Heart left ventricle (tissue), 16 donors: ENCODE results near the gene UBL4A. TPM values are rescaled to one million over a fixed set of nuclear protein-coding genes. Genes with fewer than 3 reads are reported as not detected.

Experiments
- ATAC-seq, 4 donors: fragments of 200-7000 bp; cut with Tn5 transposase; one replicate each; pipeline ENCODE4 v1.9.1; 2020 to 2022; ENCODE audit warnings: moderate library complexity in 4 of 4, mild to moderate bottlenecking in 3 of 4, moderate number of reproducible peaks in 1 of 4
- DNase-seq, 5 donors: peaks; one replicate each; pipeline ENCODE4 v3.0.0-alpha.2; 2020
- H3K27ac ChIP-seq, 12 donors: fragments of 200-600 bp; sonication (generic) in 4 of 12; one replicate each; pipeline versions ENCODE4 v1.5.0 to v1.8.0; 2016 to 2022; ENCODE audit warnings: mild to moderate bottlenecking in 2 of 12
- H3K27me3 ChIP-seq, 9 donors: fragments of 200-600 bp; sonication (generic) in 2 of 9; one replicate each; pipeline versions ENCODE4 v1.5.1 to v1.8.0; 2016 to 2022; ENCODE audit warnings: mild to moderate bottlenecking in 3 of 9
- H3K36me3 ChIP-seq, 9 donors: fragments of 200-600 bp; sonication (generic) in 2 of 9; one replicate each; pipeline versions ENCODE4 v1.5.0 to v1.8.0; 2018 to 2022; ENCODE audit warnings: mild to moderate bottlenecking in 2 of 9
- H3K4me1 ChIP-seq, 12 donors: fragments of 200-600 bp; sonication (generic) in 4 of 12; one replicate each; pipeline versions ENCODE4 v1.5.0 to v1.8.0; 2016 to 2022; ENCODE audit warnings: mild to moderate bottlenecking in 3 of 12
- H3K4me3 ChIP-seq, 12 donors: fragments of 200-600 bp; sonication (generic) in 4 of 12; one replicate each; pipeline versions ENCODE4 v1.5.0 to v1.8.0; 2017 to 2022; ENCODE audit warnings: mild to moderate bottlenecking in 9 of 12, moderate library complexity in 4 of 12
- H3K9me3 ChIP-seq, 12 donors: fragments of 200-600 bp; sonication (generic) in 4 of 12; one replicate each; pipeline versions ENCODE4 v1.5.0 to v1.8.0; 2016 to 2022; ENCODE audit warnings: mild to moderate bottlenecking in 1 of 12
- CTCF ChIP-seq, 12 donors: fragments of 200-600 bp; sonication (generic) in 4 of 12; IDR thresholded peaks; one replicate each; pipeline versions ENCODE4 v1.5.0 to v1.8.0; 2018 to 2022; ENCODE audit warnings: antibody characterized with exemption in 12 of 12, mild to moderate bottlenecking in 5 of 12
- POLR2A ChIP-seq, 2 donors: fragments of 450-650 bp; IDR thresholded peaks; one replicate each; pipeline ENCODE4 v1.6.1; 2017; ENCODE audit warnings: antibody characterized with exemption in 2 of 2, mild to moderate bottlenecking in 2 of 2, moderate library complexity in 2 of 2
- WGBS, 4 donors: extraction: QIAGEN DNeasy Blood & Tissue Kit in 2 of 4; methylation state at CpG; one replicate each; pipeline versions ENCODE4 v1.1.5 to v1.1.7; 2013 to 2018; 5-methylcytosine and 5-hydroxymethylcytosine counted together
- intact Hi-C, 10 donors: fragments of 100-400 bp; cut with DNase I; formaldehyde crosslinking; loops; one replicate each; pipeline versions ENCODE4 v1.11.1 to v1.14.2; 2022
- polyA plus RNA-seq, 2 donors: library from polyadenylated mRNA; stranded (reverse); fragments of 200-250 nt; gene quantifications; one replicate each; pipeline ENCODE4 v1.2.3, GENCODE V29; 2013
- total RNA-seq, 9 donors: library from RNA; depleted of rRNA in 2 of 9; stranded (reverse); fragments of >200 nt in 2 of 9; fragmentation: NEBNext Ultra II Directional in 3 of 9; extraction: Animal tissue kit (Norgen Biotek cat#: 25700) in 3 of 9; gene quantifications; one replicate each; pipeline versions ENCODE4 v1.1.0 to v1.2.4, GENCODE V29; 2016 to 2023
- donor health status: ischemic (EF 13 %, LVEDD 7.1; RV severe dilation, severe dysfunction).
- donor health status: healthy with polysubstance abuse.
- donor health status: DM: no; HTN: yes; CAD: no.
- donor health status: DM: no; HTN: no; CAD: no.
- donor health status: ischemic (EF 25% LVEDD 6.9; RV normal size, moderate dysfunction).
- donor health status: ischemic (EF 25% LVEDD 5.7; RV mildly dilated, moderate dysfunction).
- donor health status: healthy.
- donor health status: DM: yes; HTN: yes; CAD: no.
- donor health status: ischemic (EF 35%, LVEDD 5.7; RV mildly dilated, moderate dysfunction).
- donor health status: nonischemic (EF 11% LVEDD 7.7; RV severe dilation, severe dysfunction).
- donor health status: DM: yes; HTN: yes; CAD: no.
- donor health status: PGD.
- donor health status: ischemic (EF 29% LVEDD 5.4; RV normal size, mild dysfunction).
- donor health status: nonischemic (EF 23%, LVEDD 6.1; RV moderate dilation, normal function).

Gene UBL4A
- total and polyA plus RNA-seq, 11 donors = 34.6 to 92.8 (median 53.7) TPM

DNA sequence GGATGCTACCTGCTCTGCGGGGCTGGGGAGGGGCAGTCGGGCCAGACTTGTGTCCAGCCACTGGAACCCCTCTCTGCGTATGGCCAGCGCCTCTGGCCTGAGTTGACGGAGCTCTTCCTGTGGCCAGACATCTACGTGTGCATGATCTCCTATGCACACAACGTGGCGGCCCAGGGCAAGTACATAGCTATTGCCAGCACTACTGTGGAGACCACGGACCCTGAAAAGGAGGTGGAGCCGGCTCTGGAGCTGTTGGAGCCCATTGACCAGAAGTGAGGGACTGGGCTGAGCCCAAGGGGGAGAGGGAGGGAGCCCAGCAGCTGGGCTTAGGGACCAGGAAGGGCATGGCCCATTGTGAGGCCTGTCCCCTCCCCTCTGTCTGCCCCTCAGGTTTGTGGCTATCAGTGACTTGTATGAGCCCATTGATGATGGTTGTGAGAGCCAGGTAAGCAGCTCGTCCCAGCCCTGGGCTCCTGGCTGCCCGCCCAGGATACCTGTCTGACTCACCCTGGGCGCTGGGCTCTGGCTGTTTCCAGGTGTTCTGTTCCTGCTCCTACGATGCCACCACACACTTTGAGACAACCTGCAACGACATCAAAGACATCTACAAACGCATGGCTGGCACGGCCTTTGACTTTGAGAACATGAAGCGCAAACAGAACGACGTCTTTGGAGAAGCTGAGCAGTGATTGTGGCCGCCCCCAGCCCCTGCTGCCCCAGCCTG lies 44.3 kb downstream of the UBL4A start:
- Histone ChIP-seq H3K4me3 (no peak overlapping the region), H3K27ac (no peak overlapping the region), H3K27me3 (no peaks in the 10 kb centered on the region), H3K9me3 (no peaks in the 10 kb centered on the region), H3K36me3 (peaks cover 0 to 38% (median 28%) of the 10 kb centered on the region in 9 donors), H3K4me1 (peaks cover 0 to 28% (median 15%) of the 10 kb centered on the region in 12 donors)
- DNase-seq = no peak
- intact Hi-C loops = loop anchor here in 1 of 10 donors (5.0 kb wide), 1 partner anchor 40 kb away; no protein-coding TSS in a partner anchor
- TF ChIP-seq POLR2A (IDR thresholded peaks at IDR 0.05) (no peak), CTCF (IDR thresholded peaks at IDR 0.05) (no peak)
- ATAC-seq = no peak
- 78 to 89% (median 84%) methylated on average over 19 to 21 of the region's 21 CpGs for WGBS, 4 donors

- Histone ChIP-seq H3K4me3 (no peak overlapping the region), H3K27me3 (no peaks in the 10 kb centered on the region), H3K9me3 (no peaks in the 10 kb centered on the region), H3K4me1 (peaks cover 0 to 28% (median 15%) of the 10 kb centered on the region in 12 donors), H3K36me3 (peaks cover 0 to 35% (median 28%) of the 10 kb centered on the region in 9 donors), H3K27ac (no peak overlapping the region)
- WGBS, 4 donors = 88 to 95% (median 88%) methylated on average over 11 of the region's 11 CpGs
- intact Hi-C loops = loop anchor here in 1 of 10 donors (5.0 kb wide), 1 partner anchor 41 kb away; no protein-coding TSS in a partner anchor
- no peak for ATAC-seq
- DNase-seq = no peak
- TF ChIP-seq CTCF (IDR thresholded peaks at IDR 0.05) = no peak
- no peak for TF ChIP-seq POLR2A (IDR thresholded peaks at IDR 0.05)
Measured at GRCh38 chrX:154441564-154441963, 44.9 kb downstream of the UBL4A start.

DNA sequence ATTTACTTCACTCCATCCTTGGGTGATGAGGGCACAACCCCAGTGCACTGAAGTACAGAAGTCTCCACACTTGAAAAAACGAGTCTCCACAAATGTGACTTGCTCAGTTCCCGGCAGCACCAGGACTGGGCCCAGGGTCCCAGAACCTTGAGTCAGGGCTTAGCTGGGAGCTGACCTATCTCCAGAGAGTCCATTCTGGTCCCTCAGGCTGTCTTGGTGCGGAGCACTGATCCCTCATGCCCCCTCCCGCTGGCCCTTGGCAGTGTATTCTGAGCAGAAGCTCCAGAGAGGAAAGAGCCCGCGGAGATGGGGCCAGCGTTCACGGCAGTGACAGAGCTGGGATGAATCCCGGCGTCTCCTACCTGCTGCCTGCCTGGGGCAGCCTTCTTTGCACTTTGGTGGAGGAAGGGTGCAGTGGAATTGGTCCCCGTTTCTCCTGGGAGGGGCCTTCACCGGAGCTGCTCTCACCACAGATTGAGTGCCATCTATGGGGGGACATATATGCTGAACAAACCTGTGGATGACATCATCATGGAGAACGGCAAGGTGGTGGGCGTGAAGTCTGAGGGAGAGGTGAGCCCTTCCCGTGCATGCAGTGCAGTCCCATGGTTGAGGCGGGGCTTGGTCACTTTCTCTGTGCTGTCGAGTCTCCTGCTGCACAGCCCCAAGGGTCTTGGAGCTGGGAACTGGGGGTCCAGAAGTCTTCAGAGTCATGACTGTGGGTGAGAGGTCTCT lies 45.6 kb downstream of the UBL4A start:
- no peak overlapping the region for H3K4me3 ChIP-seq
- peaks cover 0 to 31% (median 16%) of the 10 kb centered on the region in 12 donors for H3K4me1 ChIP-seq
- 80 to 84% (median 82%) methylated on average over 15 to 17 of the region's 17 CpGs for WGBS, 4 donors
- no peak for ATAC-seq
- H3K27me3 ChIP-seq = no peaks in the 10 kb centered on the region
- DNase-seq = no peak
- peaks cover 0 to 35% (median 28%) of the 10 kb centered on the region in 9 donors for H3K36me3 ChIP-seq
- no peaks in the 10 kb centered on the region for H3K9me3 ChIP-seq
- no peak overlapping the region for H3K27ac ChIP-seq
- TF ChIP-seq CTCF (IDR thresholded peaks at IDR 0.05) = no peak
- no peak for TF ChIP-seq POLR2A (IDR thresholded peaks at IDR 0.05)
- intact Hi-C loops = loop anchor here in 1 of 10 donors (5.0 kb wide), 1 partner anchor 42 kb away; no protein-coding TSS in a partner anchor

DNA sequence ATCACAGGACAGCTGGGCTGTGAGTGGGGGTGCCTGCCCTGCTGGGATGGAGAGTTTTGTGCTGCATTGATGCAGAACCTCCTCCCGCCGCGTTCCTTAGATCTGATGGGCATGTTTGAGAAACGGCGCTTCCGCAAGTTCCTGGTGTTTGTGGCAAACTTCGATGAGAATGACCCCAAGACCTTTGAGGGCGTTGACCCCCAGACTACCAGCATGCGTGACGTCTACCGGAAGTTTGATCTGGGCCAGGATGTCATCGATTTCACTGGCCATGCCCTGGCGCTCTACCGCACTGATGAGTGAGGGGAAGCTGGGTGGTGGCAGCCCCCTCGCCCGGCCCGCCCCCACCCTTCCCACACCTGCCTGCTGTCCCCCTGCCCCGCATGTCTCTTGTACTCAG lies 46.6 kb downstream of the UBL4A start:
- Histone ChIP-seq H3K27me3 (no peaks in the 10 kb centered on the region), H3K27ac (no peak overlapping the region), H3K4me3 (no peak overlapping the region), H3K4me1 (peaks cover 0 to 24% (median 11%) of the 10 kb centered on the region in 12 donors), H3K9me3 (no peaks in the 10 kb centered on the region), H3K36me3 (peaks cover 0 to 38% (median 29%) of the 10 kb centered on the region in 9 donors)
- ATAC-seq (no peak), DNase-seq (no peak)
- no peak for TF ChIP-seq POLR2A (IDR thresholded peaks at IDR 0.05)
- TF ChIP-seq CTCF (IDR thresholded peaks at IDR 0.05) = no peak
- 87 to 90% (median 88%) methylated on average over 18 of the region's 18 CpGs for WGBS, 4 donors
- intact Hi-C loops = loop anchor here in 4 of 10 donors (5.0 to 10.0 kb wide), 5 partner anchors 37 to 77 kb away; partner anchors contain the start of genes EMD (in 1 of the 4), FAM3A (in 1 of the 4), FLNA (in 1 of the 4) and LAGE3 (in 1 of the 4)
